ENCODE results near the gene ACIN1. TPM values are rescaled to one million over a fixed set of nuclear protein-coding genes. Genes with fewer than 3 reads are reported as not detected.

The ACIN1 gene
- 144 TPM for polyA plus RNA-seq (ENCODE audit: insufficient read length)

GRCh38 chr14:23094666-23095195 lies at the start of gene ACIN1:
Gene ACIN1, minus strand, starts transcription at chr14:23095136. Its CDS starts 24 bp downstream, at chr14:23095112.
- peak; percentile 67 for DNase-seq (ENCODE audit: low read depth)

GRCh38 chr14:23143911-23144310 lies 49.0 kb upstream of the ACIN1 start:
- DNase-seq (ENCODE audit: low read depth): no peak

- DNase-seq (ENCODE audit: low read depth): no peak
Observed at GRCh38 chr14:23142826-23143225, 47.9 kb upstream of the ACIN1 start.

- no peak for DNase-seq (ENCODE audit: low read depth)
Observed at GRCh38 chr14:23141706-23142444, 46.9 kb upstream of the ACIN1 start.

GRCh38 chr14:23140371-23140770 lies 45.4 kb upstream of the ACIN1 start:
- DNase-seq (ENCODE audit: low read depth): no peak

GRCh38 chr14:23139874-23140273 lies 44.9 kb upstream of the ACIN1 start:
- DNase-seq (ENCODE audit: low read depth): no peak

GRCh38 chr14:23137813-23138535 lies 43.0 kb upstream of the ACIN1 start:
- no peak for DNase-seq (ENCODE audit: low read depth)

- no peak for DNase-seq (ENCODE audit: low read depth)
Observed at GRCh38 chr14:23137192-23137812, 42.4 kb upstream of the ACIN1 start.

- no peak for DNase-seq (ENCODE audit: low read depth)
Observed at GRCh38 chr14:23136566-23137133, 41.7 kb upstream of the ACIN1 start.

- DNase-seq (ENCODE audit: low read depth): no peak
Observed at GRCh38 chr14:23132970-23133369, 38.0 kb upstream of the ACIN1 start.

- DNase-seq (ENCODE audit: low read depth): no peak
Observed at GRCh38 chr14:23131482-23131881, 36.5 kb upstream of the ACIN1 start.

GRCh38 chr14:23130871-23131270 lies 35.9 kb upstream of the ACIN1 start:
- no peak for DNase-seq (ENCODE audit: low read depth)

- no peak for DNase-seq (ENCODE audit: low read depth)
Observed at GRCh38 chr14:23129759-23130316, 34.9 kb upstream of the ACIN1 start.

GRCh38 chr14:23128969-23129758 lies 34.2 kb upstream of the ACIN1 start:
- DNase-seq (ENCODE audit: low read depth): no peak

GRCh38 chr14:23127861-23128260 lies 32.9 kb upstream of the ACIN1 start:
- no peak for DNase-seq (ENCODE audit: low read depth)

GRCh38 chr14:23126548-23127278 lies 31.8 kb upstream of the ACIN1 start:
- DNase-seq (ENCODE audit: low read depth): no peak

GRCh38 chr14:23125933-23126524 lies 31.1 kb upstream of the ACIN1 start:
- DNase-seq (ENCODE audit: low read depth): no peak

- DNase-seq (ENCODE audit: low read depth): no peak
Observed at GRCh38 chr14:23125011-23125410, 30.1 kb upstream of the ACIN1 start.

GRCh38 chr14:23124337-23124954 lies 29.5 kb upstream of the ACIN1 start:
- no peak for DNase-seq (ENCODE audit: low read depth)

Measured in forelimb muscle (tissue), 1 donor.